ENCODE data around the gene ACTG2. TPM values are rescaled to one million over a fixed set of nuclear protein-coding genes. Genes with fewer than 3 reads are reported as not detected.

Gene ACTG2
- total RNA-seq, 4 donors from 2014 or later = 9.4 to 43.5 (median 20.7) TPM

DNA sequence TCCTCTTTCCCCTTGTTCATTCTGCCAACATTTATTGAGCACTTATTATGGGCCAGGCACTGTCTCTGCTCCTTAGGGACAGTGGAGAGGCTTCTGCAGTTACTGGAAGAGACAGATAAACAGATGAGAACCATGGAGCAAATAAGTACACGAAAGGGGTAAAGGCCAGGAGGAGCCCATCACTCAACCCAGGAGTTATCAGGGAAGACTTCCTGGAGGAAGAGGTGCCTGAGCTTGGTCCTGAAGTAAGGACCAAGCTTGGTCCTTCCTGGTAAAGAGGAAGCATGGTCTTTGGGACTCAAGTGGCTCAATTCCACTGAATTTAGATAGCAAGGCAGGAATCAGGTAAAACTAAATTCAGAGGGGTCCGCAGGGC, 1.7 kb downstream of the ACTG2 start:
- Histone ChIP-seq H3K4me1 (peaks cover 14% of the 10 kb centered on the region), H3K4me3 (no peak overlapping the region), H3K27me3 (no peaks in the 10 kb centered on the region), H3K36me3 (no peaks in the 10 kb centered on the region), H3K27ac (no peak overlapping the region), H3K9me3 (no peaks in the 10 kb centered on the region)
- TF ChIP-seq EP300 (IDR thresholded peaks at IDR 0.05) (no peak), POLR2A (IDR thresholded peaks at IDR 0.05) (no peak), POLR2AphosphoS5 (IDR thresholded peaks at IDR 0.05) (no peak)
- TF ChIP-seq, protein P1, sequence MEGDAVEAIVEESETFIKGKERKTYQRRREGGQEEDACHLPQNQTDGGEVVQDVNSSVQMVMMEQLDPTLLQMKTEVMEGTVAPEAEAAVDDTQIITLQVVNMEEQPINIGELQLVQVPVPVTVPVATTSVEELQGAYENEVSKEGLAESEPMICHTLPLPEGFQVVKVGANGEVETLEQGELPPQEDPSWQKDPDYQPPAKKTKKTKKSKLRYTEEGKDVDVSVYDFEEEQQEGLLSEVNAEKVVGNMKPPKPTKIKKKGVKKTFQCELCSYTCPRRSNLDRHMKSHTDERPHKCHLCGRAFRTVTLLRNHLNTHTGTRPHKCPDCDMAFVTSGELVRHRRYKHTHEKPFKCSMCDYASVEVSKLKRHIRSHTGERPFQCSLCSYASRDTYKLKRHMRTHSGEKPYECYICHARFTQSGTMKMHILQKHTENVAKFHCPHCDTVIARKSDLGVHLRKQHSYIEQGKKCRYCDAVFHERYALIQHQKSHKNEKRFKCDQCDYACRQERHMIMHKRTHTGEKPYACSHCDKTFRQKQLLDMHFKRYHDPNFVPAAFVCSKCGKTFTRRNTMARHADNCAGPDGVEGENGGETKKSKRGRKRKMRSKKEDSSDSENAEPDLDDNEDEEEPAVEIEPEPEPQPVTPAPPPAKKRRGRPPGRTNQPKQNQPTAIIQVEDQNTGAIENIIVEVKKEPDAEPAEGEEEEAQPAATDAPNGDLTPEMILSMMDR (IDR thresholded peaks at IDR 0.05) = no peak
- 96% methylated on average over 2 of the region's 2 CpGs for WGBS
- DNase-seq (ENCODE audit: low spot score in 2 of 2) = no peak

DNA sequence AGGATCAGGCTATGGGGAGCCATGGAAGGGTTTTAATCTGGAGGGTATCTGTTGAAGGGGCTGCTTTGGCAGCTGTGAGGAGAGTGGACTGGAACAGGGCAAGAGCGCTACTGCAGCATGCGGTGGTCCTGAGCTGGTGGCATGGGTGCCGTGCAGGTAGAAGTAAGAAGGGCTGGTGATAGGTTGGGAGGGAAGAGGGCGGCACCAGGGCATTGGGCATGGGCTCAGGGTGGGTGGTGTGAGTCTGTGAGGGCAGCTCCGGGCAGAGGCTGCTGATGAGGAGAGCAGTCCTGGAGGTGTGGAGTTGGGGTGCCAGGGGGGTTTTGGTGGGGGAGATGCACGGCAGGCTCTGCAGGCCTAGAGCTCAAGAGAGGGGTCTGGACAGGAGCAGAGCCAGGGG, 2.1 kb downstream of the ACTG2 start:
- TF ChIP-seq POLR2A (IDR thresholded peaks at IDR 0.05) (no peak), EP300 (IDR thresholded peaks at IDR 0.05) (no peak), POLR2AphosphoS5 (IDR thresholded peaks at IDR 0.05) (no peak)
- TF ChIP-seq, protein P1 (IDR thresholded peaks at IDR 0.05) = no peak
- Histone ChIP-seq H3K4me1 (peaks cover 14% of the 10 kb centered on the region), H3K9me3 (no peaks in the 10 kb centered on the region), H3K4me3 (no peak overlapping the region), H3K36me3 (no peaks in the 10 kb centered on the region), H3K27ac (no peak overlapping the region), H3K27me3 (no peaks in the 10 kb centered on the region)
- peak in 1 of 2 donors; percentile 74 for DNase-seq (ENCODE audit: low spot score in 2 of 2)
- 83% methylated on average over 6 of the region's 6 CpGs for WGBS

DNA sequence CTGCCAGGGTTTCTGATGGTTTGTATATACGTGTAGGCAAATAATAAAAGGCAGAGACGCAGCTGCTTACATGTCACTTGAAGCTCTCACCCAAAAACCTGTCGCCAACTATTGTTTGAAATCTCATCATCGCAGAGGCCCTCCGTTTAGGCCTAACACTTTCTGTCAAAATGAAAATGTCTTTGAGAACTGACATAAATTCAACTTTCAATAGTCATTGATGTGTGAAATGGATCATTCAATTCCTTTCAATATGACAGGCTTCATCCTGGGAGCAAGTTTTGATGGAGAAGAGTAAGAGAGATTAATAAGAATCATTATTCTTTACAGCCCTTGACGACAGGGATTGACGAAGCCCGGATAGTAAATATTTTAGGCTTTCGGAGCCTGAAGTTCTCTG, 2.7 kb downstream of the ACTG2 start:
- Histone ChIP-seq H3K27ac (no peak overlapping the region), H3K4me1 (peaks cover 14% of the 10 kb centered on the region), H3K4me3 (no peak overlapping the region), H3K36me3 (no peaks in the 10 kb centered on the region), H3K27me3 (no peaks in the 10 kb centered on the region), H3K9me3 (no peaks in the 10 kb centered on the region)
- DNase-seq (ENCODE audit: low spot score in 2 of 2) = no peak
- TF ChIP-seq POLR2A (IDR thresholded peaks at IDR 0.05) (no peak), EP300 (IDR thresholded peaks at IDR 0.05) (no peak), POLR2AphosphoS5 (IDR thresholded peaks at IDR 0.05) (no peak)
- TF ChIP-seq, protein P1 (IDR thresholded peaks at IDR 0.05) = no peak
- WGBS = 74% methylated on average over 9 of the region's 9 CpGs

DNA sequence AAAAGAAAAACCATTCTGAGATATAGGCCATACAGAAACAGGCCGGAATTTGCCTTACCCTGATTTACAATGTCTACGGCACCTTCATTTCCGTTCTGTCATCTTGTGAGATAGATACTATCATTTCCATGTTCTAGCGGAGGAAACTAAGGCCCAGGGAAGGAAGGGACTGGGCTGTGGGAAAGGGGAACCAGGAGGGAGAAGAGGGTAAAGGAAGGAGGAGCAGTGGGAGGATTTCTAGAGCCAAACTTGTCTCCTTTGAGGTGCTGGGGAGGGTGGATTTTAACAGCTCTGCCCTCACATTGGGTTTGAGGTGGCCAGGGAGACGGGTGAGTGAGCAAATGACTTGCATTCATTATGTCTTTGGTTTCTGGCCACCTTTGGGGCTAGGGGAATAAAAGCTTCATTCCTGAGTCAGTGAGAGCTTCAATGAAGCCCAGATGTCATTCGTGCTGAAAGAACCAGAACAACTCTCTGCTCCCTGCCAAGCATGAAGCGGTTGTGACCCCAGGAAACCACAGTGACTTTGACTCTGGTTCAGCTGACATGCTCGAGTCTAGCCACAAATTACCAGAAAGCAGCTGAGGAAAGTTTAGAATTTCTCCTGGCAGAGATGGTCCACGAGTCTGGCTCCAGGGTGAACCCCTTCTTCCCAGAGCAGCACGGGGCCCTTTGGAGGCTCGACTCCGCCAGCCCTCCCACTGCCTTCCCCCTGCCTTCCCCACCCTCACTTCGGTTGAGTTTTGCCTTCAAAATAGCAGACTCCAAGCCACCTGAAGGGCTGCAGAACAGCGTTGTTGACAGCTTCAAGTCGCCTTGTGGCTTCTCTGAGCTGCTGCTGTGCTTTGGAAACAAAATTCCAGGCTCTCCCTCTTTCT, 3.8 kb downstream of the ACTG2 start:
- DNase-seq (ENCODE audit: low spot score in 2 of 2) = peak in 1 of 2 donors; percentile 56
- 73% methylated on average over 11 of the region's 15 CpGs for WGBS
- no peaks in the 10 kb centered on the region for H3K27me3 ChIP-seq
- peaks cover 14% of the 10 kb centered on the region for H3K4me1 ChIP-seq
- no peaks in the 10 kb centered on the region for H3K36me3 ChIP-seq
- H3K4me3 ChIP-seq = no peak overlapping the region
- H3K9me3 ChIP-seq = no peaks in the 10 kb centered on the region
- TF ChIP-seq POLR2A (IDR thresholded peaks at IDR 0.05) (no peak), POLR2AphosphoS5 (IDR thresholded peaks at IDR 0.05) (no peak), EP300 (IDR thresholded peaks at IDR 0.05) (no peak)
- TF ChIP-seq, protein P1 (IDR thresholded peaks at IDR 0.05) = no peak
- H3K27ac ChIP-seq = no peak overlapping the region

DNA sequence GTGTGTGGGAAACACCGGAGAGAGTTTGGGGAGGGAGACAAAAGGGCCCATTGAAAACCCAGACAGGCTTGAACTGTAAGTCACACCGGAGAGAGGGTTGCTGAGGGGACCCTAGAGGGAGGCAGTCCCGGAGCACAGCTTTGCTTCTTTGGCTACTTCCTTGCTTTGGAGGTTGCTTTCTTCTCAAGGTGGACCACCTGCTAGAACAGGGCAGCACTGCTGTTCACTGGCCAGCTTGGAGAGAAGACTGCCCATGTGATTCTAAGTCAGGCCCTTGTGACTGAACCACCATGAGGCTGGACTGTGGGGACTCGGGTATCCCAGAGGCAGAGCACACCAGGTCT, 4.4 kb downstream of the ACTG2 start:
- Histone ChIP-seq H3K4me3 (no peak overlapping the region), H3K36me3 (no peaks in the 10 kb centered on the region), H3K9me3 (no peaks in the 10 kb centered on the region), H3K4me1 (peaks cover 14% of the 10 kb centered on the region), H3K27me3 (no peaks in the 10 kb centered on the region), H3K27ac (no peak overlapping the region)
- TF ChIP-seq POLR2AphosphoS5 (IDR thresholded peaks at IDR 0.05) (no peak), EP300 (IDR thresholded peaks at IDR 0.05) (no peak), POLR2A (IDR thresholded peaks at IDR 0.05) (no peak)
- TF ChIP-seq, protein P1 (IDR thresholded peaks at IDR 0.05) = no peak
- 72% methylated on average over 4 of the region's 4 CpGs for WGBS
- no peak for DNase-seq (ENCODE audit: low spot score in 2 of 2)
